ENCODE measurements around the gene SDR9C7.

The SDR9C7 gene

GRCh38 chr12:56898938-56899337 lies 35.3 kb downstream of the SDR9C7 start:
- TF ChIP-seq CTCF (IDR thresholded peaks at IDR 0.05; ENCODE audit: insufficient read depth, low read length): no peak
- TF ChIP-seq SPI1 (IDR thresholded peaks at IDR 0.05; ENCODE audit: borderline replicate concordance, low read depth): no peak
- no peak for TF ChIP-seq POLR2AphosphoS5 (IDR thresholded peaks at IDR 0.05; ENCODE audit: low read depth)
- no peak for TF ChIP-seq GABPA (IDR thresholded peaks at IDR 0.05; ENCODE audit: low read depth)
- no peak for TF ChIP-seq REST (IDR thresholded peaks at IDR 0.05; ENCODE audit: insufficient replicate concordance, low read depth)
- no peak for DNase-seq (ENCODE audit: low read depth in 1 of 2, low spot score in 1 of 2)
- Histone ChIP-seq H3K27ac (replicated peaks) (no peak overlapping the region), H3K27me3 (ENCODE audit: insufficient read depth, poor library complexity, severe bottlenecking) (no peaks in the 10 kb centered on the region), H3K4me3 (replicated peaks; ENCODE audit: insufficient read depth, low read length) (no peak overlapping the region)

- Histone ChIP-seq H3K4me3 (replicated peaks; ENCODE audit: insufficient read depth, low read length) (no peak overlapping the region), H3K27ac (replicated peaks) (no peak overlapping the region), H3K27me3 (ENCODE audit: insufficient read depth, poor library complexity, severe bottlenecking) (no peaks in the 10 kb centered on the region)
- no peak for TF ChIP-seq POLR2AphosphoS5 (IDR thresholded peaks at IDR 0.05; ENCODE audit: low read depth)
- DNase-seq (ENCODE audit: low read depth in 1 of 2, low spot score in 1 of 2): no peak
Measured at GRCh38 chr12:56897844-56898361, 36.3 kb downstream of the SDR9C7 start.

GRCh38 chr12:56896082-56896481 lies 38.1 kb downstream of the SDR9C7 start:
- no peak for TF ChIP-seq POLR2AphosphoS5 (IDR thresholded peaks at IDR 0.05; ENCODE audit: low read depth)
- TF ChIP-seq REST (IDR thresholded peaks at IDR 0.05; ENCODE audit: insufficient replicate concordance, low read depth): no peak
- no peaks in the 10 kb centered on the region for H3K27me3 ChIP-seq (ENCODE audit: insufficient read depth, poor library complexity, severe bottlenecking)
- no peak overlapping the region for H3K4me3 ChIP-seq (replicated peaks; ENCODE audit: insufficient read depth, low read length)
- DNase-seq (ENCODE audit: low read depth in 1 of 2, low spot score in 1 of 2): no peak
- no peak overlapping the region for H3K27ac ChIP-seq (replicated peaks)

- H3K27ac ChIP-seq (replicated peaks): no peak overlapping the region
- no peak overlapping the region for H3K4me3 ChIP-seq (replicated peaks; ENCODE audit: insufficient read depth, low read length)
- no peaks in the 10 kb centered on the region for H3K27me3 ChIP-seq (ENCODE audit: insufficient read depth, poor library complexity, severe bottlenecking)
- TF ChIP-seq REST (IDR thresholded peaks at IDR 0.05; ENCODE audit: insufficient replicate concordance, low read depth) (no peak), GABPA (IDR thresholded peaks at IDR 0.05; ENCODE audit: low read depth) (no peak), SPI1 (IDR thresholded peaks at IDR 0.05; ENCODE audit: borderline replicate concordance, low read depth) (no peak), CTCF (IDR thresholded peaks at IDR 0.05; ENCODE audit: insufficient read depth, low read length) (no peak)
- DNase-seq (ENCODE audit: low read depth in 1 of 2, low spot score in 1 of 2): no peak
Measured at GRCh38 chr12:56894698-56895368, 39.4 kb downstream of the SDR9C7 start.

Measured in HL-60 (cell line).